Keratinocyte (primary cell): Measurements from ENCODE around the gene FAU. TPM values are rescaled to one million over a fixed set of nuclear protein-coding genes. Genes with fewer than 3 reads are reported as not detected.
A peak's percentile ranks its signal among the peaks of the same experiment; 100 is the strongest.

Source experiments
- DNase-seq: peaks from one replicate; pipeline ENCODE4 v3.0.0-alpha.2; 2011; ENCODE audit warnings: low read depth, missing footprints, low spot score
- FAIRE-seq: peaks from 2 replicates; lab custom pipeline; 2011; peaks lifted over from hg19 to GRCh38; lab: Jason Lieb, UNC
- H2AFZ ChIP-seq: 2 replicates; pipeline ENCODE4 v1.6.0; 2012; ENCODE audit warnings: low read length, control low read depth, inconsistent platforms; ENCODE audit not compliant: control insufficient read depth
- H3K27ac ChIP-seq: 2 replicates; pipeline ENCODE4 v1.5.1; 2011; ENCODE audit warnings: low read length; ENCODE audit not compliant: control insufficient read depth, insufficient read depth
- H3K27me3 ChIP-seq: 3 replicates; pipeline ENCODE4 v1.6.0; 2011; ENCODE audit warnings: low read length; ENCODE audit not compliant: control insufficient read depth, insufficient read depth; ENCODE audit errors: extremely low read depth
- H3K36me3 ChIP-seq, 2 experiments: 2 replicates in 1 of 2; 3 replicates in 1 of 2; pipeline ENCODE4 v1.5.1; 2011; ENCODE audit warnings: low read length in 2 of 2, mild to moderate bottlenecking in 1 of 2; ENCODE audit not compliant: control insufficient read depth in 2 of 2, insufficient read depth in 2 of 2; ENCODE audit errors: extremely low read depth in 1 of 2
- H3K4me1 ChIP-seq: 3 replicates; pipeline ENCODE4 v1.5.1; 2011; ENCODE audit warnings: low read length; ENCODE audit not compliant: control insufficient read depth, insufficient read depth; ENCODE audit errors: extremely low read depth
- H3K4me2 ChIP-seq: 3 replicates; pipeline ENCODE4 v1.6.0; 2011; ENCODE audit warnings: low read depth, low read length; ENCODE audit not compliant: control insufficient read depth, insufficient read depth; ENCODE audit errors: extremely low read depth
- H3K4me3 ChIP-seq, 3 experiments: fragments of 200-600 bp in 1 of 3; sonication (generic) in 1 of 3; 2 replicates in 2 of 3; 3 replicates in 1 of 3; pipeline ENCODE4 v1.5.1; 2011 to 2016; ENCODE audit warnings: low read length in 3 of 3, mild to moderate bottlenecking in 3 of 3, control low read depth in 2 of 3, inconsistent platforms in 1 of 3, low read depth in 1 of 3, mixed read lengths in 1 of 3, mixed run types in 1 of 3, moderate library complexity in 1 of 3; ENCODE audit not compliant: control insufficient read depth in 2 of 3, insufficient read depth in 2 of 3; ENCODE audit errors: extremely low read depth in 1 of 3
- H3K79me2 ChIP-seq: 2 replicates; pipeline ENCODE4 v1.6.0; 2012; ENCODE audit warnings: low read length; ENCODE audit not compliant: control insufficient read depth, insufficient read depth
- H3K9ac ChIP-seq: 3 replicates; pipeline ENCODE4 v1.6.0; 2011; ENCODE audit warnings: low read length; ENCODE audit not compliant: control insufficient read depth, insufficient read depth; ENCODE audit errors: extremely low read depth
- H3K9me1 ChIP-seq: 3 replicates; pipeline ENCODE4 v1.6.0; 2011; ENCODE audit warnings: low read length; ENCODE audit not compliant: control insufficient read depth, insufficient read depth; ENCODE audit errors: extremely low read depth
- H3K9me3 ChIP-seq: 2 replicates; pipeline ENCODE4 v1.5.1; 2012; ENCODE audit warnings: low read depth, low read length; ENCODE audit not compliant: control insufficient read depth
- H4K20me1 ChIP-seq: 3 replicates; pipeline ENCODE4 v1.6.0; 2011; ENCODE audit warnings: low read length; ENCODE audit not compliant: control insufficient read depth, insufficient read depth; ENCODE audit errors: extremely low read depth
- CTCF ChIP-seq, 3 experiments: IDR thresholded peaks in 1 of 3; conservative IDR thresholded peaks in 1 of 3; optimal IDR thresholded peaks in 1 of 3; 2 replicates in 2 of 3; 3 replicates in 1 of 3; pipeline versions ENCODE3 to v1.5.1; 2011; ENCODE audit warnings: low read length in 3 of 3, mild to moderate bottlenecking in 3 of 3, moderate library complexity in 2 of 3, control low read depth in 1 of 3, inconsistent platforms in 1 of 3; ENCODE audit not compliant: insufficient read depth in 2 of 3; ENCODE audit errors: extremely low read depth in 1 of 3
- EZH2 ChIP-seq: IDR thresholded peaks from one replicate; pipeline ENCODE4 v1.6.1; 2012; ENCODE audit warnings: inconsistent platforms, mild to moderate bottlenecking, low read length, moderate library complexity
- dilution Hi-C: fragments of 300-500 bp; cut with MboI; formaldehyde crosslinking; loops from one replicate; pipeline ENCODE4 v1.7.0; 2020; ENCODE audit warnings: low sequenced_read_pairs; ENCODE audit not compliant: extremely low pct_ligation_motif_present
- polyA plus RNA-seq, 5 experiments: library from polyadenylated mRNA; depleted of rRNA in 3 of 5; stranded (reverse) in 3 of 5; stranded (forward) in 1 of 5; unstranded in 1 of 5; fragments of >200 nt; gene quantifications; 1 replicate in 1 of 5; 2 replicates in 3 of 5; 3 replicates in 1 of 5; pipeline versions ENCODE4 v1.2.1 to v1.2.3, GENCODE V29; 2011 to 2012; ENCODE audit warnings: missing spikeins in 2 of 5, low read depth in 1 of 5, low replicate concordance in 1 of 5

Gene FAU
- polyA plus RNA-seq, 1 donor (not counting 4 experiments of a cell fraction or from before 2014, with no cell fraction given): 452 TPM

GRCh38 chr11:65078151-65078550 lies 43.8 kb downstream of the FAU start:
- Histone ChIP-seq H3K27me3 (no peaks in the 10 kb centered on the region), H3K79me2 (peaks cover 39% of the 10 kb centered on the region), H4K20me1 (no peaks in the 10 kb centered on the region), H3K9ac (no peak overlapping the region), H3K4me3 (no peak overlapping the region), H3K36me3 (peaks cover 0 to 31% of the 10 kb centered on the region in 2 experiments), H3K27ac (no peak overlapping the region), H3K4me2 (no peak overlapping the region), H2AFZ (peak overlapping the region; percentile 41), H3K9me3 (no peaks in the 10 kb centered on the region), H3K9me1 (peaks cover 3% of the 10 kb centered on the region), H3K4me1 (peaks cover 20% of the 10 kb centered on the region)
- DNase-seq (no peak), FAIRE-seq (no peak)
- TF ChIP-seq CTCF (optimal IDR thresholded peaks at IDR 0.05 in 1 of 3, IDR thresholded peaks at IDR 0.05 in 1 of 3, conservative IDR thresholded peaks at IDR 0.05 in 1 of 3; ENCODE audit: extremely low read depth in 1 of 3, insufficient read depth in 2 of 3, low read length in 3 of 3): peak; percentile 83 to 86 (median 85)
- no peak for TF ChIP-seq EZH2
- dilution Hi-C loops: no loop called here

GRCh38 chr11:65077451-65077850 lies 44.5 kb downstream of the FAU start:
- no peak for TF ChIP-seq CTCF (optimal IDR thresholded peaks at IDR 0.05 in 1 of 3, IDR thresholded peaks at IDR 0.05 in 1 of 3, conservative IDR thresholded peaks at IDR 0.05 in 1 of 3; ENCODE audit: extremely low read depth in 1 of 3, insufficient read depth in 2 of 3, low read length in 3 of 3)
- TF ChIP-seq EZH2: no peak
- Histone ChIP-seq H3K4me2 (no peak overlapping the region), H2AFZ (no peak overlapping the region), H3K4me1 (peaks cover 14% of the 10 kb centered on the region), H3K79me2 (peaks cover 32% of the 10 kb centered on the region), H3K9me1 (peaks cover 3% of the 10 kb centered on the region), H4K20me1 (no peaks in the 10 kb centered on the region), H3K9me3 (no peaks in the 10 kb centered on the region), H3K9ac (no peak overlapping the region), H3K27me3 (no peaks in the 10 kb centered on the region), H3K4me3 (no peak overlapping the region), H3K36me3 (peaks cover 0 to 31% of the 10 kb centered on the region in 2 experiments), H3K27ac (no peak overlapping the region)
- dilution Hi-C loops: no loop called here
- DNase-seq (no peak), FAIRE-seq (no peak)
